Ovary (tissue), 3 donors: Measurements from ENCODE around the gene SCFD1.
"Not testable (repeated sequence)": the region's sequence is repeated elsewhere in the genome, so short reads cannot be mapped to it uniquely, and the experiment has no call there.

ENCODE experiments used
- EP300 ChIP-seq: sonication (generic); formaldehyde crosslinking; IDR thresholded peaks from one replicate; pipeline ENCODE4 v1.6.1; 2017; ENCODE audit warnings: antibody characterized with exemption
- POLR2A ChIP-seq: fragments of 450-650 bp; IDR thresholded peaks from one replicate; pipeline ENCODE4 v1.6.1; 2017; ENCODE audit warnings: antibody characterized with exemption, mild to moderate bottlenecking, moderate library complexity
- TF ChIP-seq, protein P1 (sequence below), 3 donors: fragments of 450-650 bp in 2 of 3; fragments of 200-600 bp in 1 of 3; IDR thresholded peaks; one replicate each; pipeline versions ENCODE4 v1.5.1 to v1.8.0; 2016 to 2022; ENCODE audit warnings: antibody characterized with exemption in 3 of 3, mild to moderate bottlenecking in 1 of 3
- donor health status: DM: no; HTN: no; CAD: no.

GRCh38 chr14:30574777-30575176 is 47.3 kb upstream of the SCFD1 start:
- TF ChIP-seq, protein P1, sequence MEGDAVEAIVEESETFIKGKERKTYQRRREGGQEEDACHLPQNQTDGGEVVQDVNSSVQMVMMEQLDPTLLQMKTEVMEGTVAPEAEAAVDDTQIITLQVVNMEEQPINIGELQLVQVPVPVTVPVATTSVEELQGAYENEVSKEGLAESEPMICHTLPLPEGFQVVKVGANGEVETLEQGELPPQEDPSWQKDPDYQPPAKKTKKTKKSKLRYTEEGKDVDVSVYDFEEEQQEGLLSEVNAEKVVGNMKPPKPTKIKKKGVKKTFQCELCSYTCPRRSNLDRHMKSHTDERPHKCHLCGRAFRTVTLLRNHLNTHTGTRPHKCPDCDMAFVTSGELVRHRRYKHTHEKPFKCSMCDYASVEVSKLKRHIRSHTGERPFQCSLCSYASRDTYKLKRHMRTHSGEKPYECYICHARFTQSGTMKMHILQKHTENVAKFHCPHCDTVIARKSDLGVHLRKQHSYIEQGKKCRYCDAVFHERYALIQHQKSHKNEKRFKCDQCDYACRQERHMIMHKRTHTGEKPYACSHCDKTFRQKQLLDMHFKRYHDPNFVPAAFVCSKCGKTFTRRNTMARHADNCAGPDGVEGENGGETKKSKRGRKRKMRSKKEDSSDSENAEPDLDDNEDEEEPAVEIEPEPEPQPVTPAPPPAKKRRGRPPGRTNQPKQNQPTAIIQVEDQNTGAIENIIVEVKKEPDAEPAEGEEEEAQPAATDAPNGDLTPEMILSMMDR (IDR thresholded peaks at IDR 0.05), result not testable (repeated sequence)
- TF ChIP-seq POLR2A, EP300: not testable (repeated sequence)
